ENCODE data around the gene KATNB1. TPM values are rescaled to one million over a fixed set of nuclear protein-coding genes. Genes with fewer than 3 reads are reported as not detected.

KATNB1 gene
- total RNA-seq, 1 experiment from 2014 or later = 62.7 TPM

- Histone ChIP-seq H3K9me3 (no peaks in the 10 kb centered on the region), H3K4me3 (no peak overlapping the region), H3K36me3 (peaks cover 54% of the 10 kb centered on the region), H3K27me3 (no peaks in the 10 kb centered on the region)
- no peak for DNase-seq
Measured at GRCh38 chr16:57747091-57747490, 11.5 kb downstream of the KATNB1 start.

GRCh38 chr16:57747496-57747895 is 11.9 kb downstream of the KATNB1 start:
- H3K4me3 ChIP-seq = no peak overlapping the region
- H3K27me3 ChIP-seq = no peaks in the 10 kb centered on the region
- H3K36me3 ChIP-seq = peaks cover 54% of the 10 kb centered on the region
- no peak for DNase-seq
- H3K9me3 ChIP-seq = no peaks in the 10 kb centered on the region

- H3K27me3 ChIP-seq = no peaks in the 10 kb centered on the region
- no peak for DNase-seq
- H3K36me3 ChIP-seq = peaks cover 55% of the 10 kb centered on the region
- no peak overlapping the region for H3K4me3 ChIP-seq
- H3K9me3 ChIP-seq = no peaks in the 10 kb centered on the region
Measured at GRCh38 chr16:57747996-57748395, 12.4 kb downstream of the KATNB1 start.

GRCh38 chr16:57748596-57748995 is 13.0 kb downstream of the KATNB1 start:
- no peak overlapping the region for H3K4me3 ChIP-seq
- H3K27me3 ChIP-seq = no peaks in the 10 kb centered on the region
- DNase-seq = no peak
- H3K36me3 ChIP-seq = peaks cover 59% of the 10 kb centered on the region
- no peaks in the 10 kb centered on the region for H3K9me3 ChIP-seq

GRCh38 chr16:57749101-57749692 is 13.6 kb downstream of the KATNB1 start:
- H3K36me3 ChIP-seq = peaks cover 56% of the 10 kb centered on the region
- H3K4me3 ChIP-seq = no peak overlapping the region
- H3K27me3 ChIP-seq = no peaks in the 10 kb centered on the region
- no peaks in the 10 kb centered on the region for H3K9me3 ChIP-seq
- no peak for DNase-seq

- Histone ChIP-seq H3K4me3 (no peak overlapping the region), H3K36me3 (peaks cover 56% of the 10 kb centered on the region), H3K9me3 (no peaks in the 10 kb centered on the region), H3K27me3 (no peaks in the 10 kb centered on the region)
- no peak for DNase-seq
Measured at GRCh38 chr16:57749856-57750452, 14.4 kb downstream of the KATNB1 start.

- DNase-seq = no peak
- Histone ChIP-seq H3K4me3 (no peak overlapping the region), H3K9me3 (no peaks in the 10 kb centered on the region), H3K27me3 (no peaks in the 10 kb centered on the region), H3K36me3 (peaks cover 65% of the 10 kb centered on the region)
Measured at GRCh38 chr16:57750796-57751538, 15.4 kb downstream of the KATNB1 start.

- no peaks in the 10 kb centered on the region for H3K9me3 ChIP-seq
- DNase-seq = no peak
- H3K36me3 ChIP-seq = peaks cover 73% of the 10 kb centered on the region
- H3K27me3 ChIP-seq = no peaks in the 10 kb centered on the region
- H3K4me3 ChIP-seq = no peak overlapping the region
Measured at GRCh38 chr16:57751539-57752202, 16.1 kb downstream of the KATNB1 start.

- DNase-seq = no peak
- Histone ChIP-seq H3K4me3 (no peak overlapping the region), H3K36me3 (peaks cover 76% of the 10 kb centered on the region), H3K27me3 (no peaks in the 10 kb centered on the region), H3K9me3 (no peaks in the 10 kb centered on the region)
Measured at GRCh38 chr16:57752203-57752580, 16.6 kb downstream of the KATNB1 start.

GRCh38 chr16:57752581-57753447 is 17.2 kb downstream of the KATNB1 start:
- Histone ChIP-seq H3K4me3 (no peak overlapping the region), H3K27me3 (no peaks in the 10 kb centered on the region), H3K36me3 (peaks cover 78% of the 10 kb centered on the region), H3K9me3 (no peaks in the 10 kb centered on the region)
- DNase-seq = no peak

GRCh38 chr16:57753448-57754353 is 18.1 kb downstream of the KATNB1 start:
- H3K4me3 ChIP-seq = no peak overlapping the region
- peaks cover 86% of the 10 kb centered on the region for H3K36me3 ChIP-seq
- no peaks in the 10 kb centered on the region for H3K9me3 ChIP-seq
- H3K27me3 ChIP-seq = no peaks in the 10 kb centered on the region
- DNase-seq = no peak

GRCh38 chr16:57754354-57755060 is 18.9 kb downstream of the KATNB1 start:
- Histone ChIP-seq H3K4me3 (no peak overlapping the region), H3K36me3 (peaks cover 92% of the 10 kb centered on the region), H3K27me3 (no peaks in the 10 kb centered on the region), H3K9me3 (no peaks in the 10 kb centered on the region)
- DNase-seq = no peak

GRCh38 chr16:57755061-57755684 is 19.6 kb downstream of the KATNB1 start:
- DNase-seq = no peak
- Histone ChIP-seq H3K36me3 (peaks cover 93% of the 10 kb centered on the region), H3K9me3 (no peaks in the 10 kb centered on the region), H3K4me3 (no peak overlapping the region), H3K27me3 (no peaks in the 10 kb centered on the region)

- H3K9me3 ChIP-seq = no peaks in the 10 kb centered on the region
- no peaks in the 10 kb centered on the region for H3K27me3 ChIP-seq
- no peak overlapping the region for H3K4me3 ChIP-seq
- no peak for DNase-seq
- peaks cover 95% of the 10 kb centered on the region for H3K36me3 ChIP-seq
Measured at GRCh38 chr16:57755726-57756423, 20.3 kb downstream of the KATNB1 start.

All from MG63 (cell line).